Pons (tissue), 1 donor: Measurements from ENCODE around the gene FBXO24.
"Not testable (repeated sequence)": the region's sequence is repeated elsewhere in the genome, so short reads cannot be mapped to it uniquely, and the experiment has no call there.

Source experiments
- DNase-seq: peaks from one replicate; pipeline ENCODE4 v3.0.0-alpha.2; 2016; ENCODE audit warnings: low spot score

Gene FBXO24, protein sequence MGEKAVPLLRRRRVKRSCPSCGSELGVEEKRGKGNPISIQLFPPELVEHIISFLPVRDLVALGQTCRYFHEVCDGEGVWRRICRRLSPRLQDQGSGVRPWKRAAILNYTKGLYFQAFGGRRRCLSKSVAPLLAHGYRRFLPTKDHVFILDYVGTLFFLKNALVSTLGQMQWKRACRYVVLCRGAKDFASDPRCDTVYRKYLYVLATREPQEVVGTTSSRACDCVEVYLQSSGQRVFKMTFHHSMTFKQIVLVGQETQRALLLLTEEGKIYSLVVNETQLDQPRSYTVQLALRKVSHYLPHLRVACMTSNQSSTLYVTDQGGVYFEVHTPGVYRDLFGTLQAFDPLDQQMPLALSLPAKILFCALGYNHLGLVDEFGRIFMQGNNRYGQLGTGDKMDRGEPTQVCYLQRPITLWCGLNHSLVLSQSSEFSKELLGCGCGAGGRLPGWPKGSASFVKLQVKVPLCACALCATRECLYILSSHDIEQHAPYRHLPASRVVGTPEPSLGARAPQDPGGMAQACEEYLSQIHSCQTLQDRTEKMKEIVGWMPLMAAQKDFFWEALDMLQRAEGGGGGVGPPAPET

DNA sequence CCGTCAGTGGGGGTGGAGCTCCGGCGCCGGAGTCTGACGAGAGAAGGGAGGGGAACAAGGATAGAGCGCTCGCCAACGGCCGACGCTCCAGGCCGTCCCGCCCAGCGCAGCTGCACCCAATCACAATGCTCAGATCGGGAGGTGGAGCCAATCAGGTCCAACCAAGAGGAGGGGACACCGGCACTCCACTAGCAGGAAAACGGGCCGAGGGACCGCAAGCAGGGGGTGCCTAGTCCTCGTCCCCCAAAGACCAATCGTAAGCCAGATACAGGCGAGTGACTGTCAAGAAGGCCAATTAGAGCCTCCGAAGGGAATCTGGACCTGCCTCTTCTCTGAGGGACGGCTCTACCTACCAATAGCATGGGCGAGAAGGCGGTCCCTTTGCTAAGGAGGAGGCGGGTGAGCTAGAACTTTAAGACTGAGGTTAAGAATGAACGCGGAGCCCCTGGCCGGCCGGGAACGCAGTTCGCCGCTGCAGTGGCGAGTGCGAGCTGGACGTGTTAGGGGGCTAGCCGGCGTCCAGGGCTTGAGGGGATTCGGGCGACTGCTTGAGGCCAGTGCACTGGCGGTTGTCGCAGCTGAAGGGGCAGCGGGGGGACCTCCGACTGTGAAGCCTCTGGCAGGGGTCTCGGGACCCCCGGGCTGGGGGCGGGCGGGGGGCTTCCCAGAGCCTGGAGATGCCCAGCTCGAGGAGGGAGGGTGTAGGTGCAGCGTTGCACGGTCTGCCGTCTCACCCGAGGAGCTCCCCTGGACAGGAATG, at the start of gene FBXO24:
Gene FBXO24 (plus strand): TSS at position 63 of the 760 bp plus-strand sequence. CDS start 298 bp downstream, at position 361.
- DNase-seq, result peak; percentile 100

DNA sequence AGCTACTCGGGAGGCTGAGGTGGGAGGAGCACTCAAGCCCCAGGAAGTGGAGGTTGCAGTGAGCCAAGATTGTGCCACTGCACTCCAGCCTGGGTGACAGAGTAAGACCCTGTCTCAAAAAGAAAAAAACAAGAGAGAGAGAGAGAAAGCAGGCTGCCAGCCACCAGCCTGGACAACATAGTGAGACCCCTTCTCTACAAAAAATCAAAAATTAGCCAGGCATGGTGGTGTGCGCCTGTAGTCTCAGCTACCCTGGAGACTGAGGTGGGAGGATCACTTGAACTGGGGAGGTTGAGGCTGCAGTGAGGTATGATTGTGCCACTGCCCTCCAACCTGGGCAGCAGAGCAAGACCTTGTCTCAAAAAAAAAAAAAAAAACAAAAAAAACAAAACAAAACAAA, 49.4 kb upstream of the FBXO24 start:
- DNase-seq, result not testable (repeated sequence)

DNA sequence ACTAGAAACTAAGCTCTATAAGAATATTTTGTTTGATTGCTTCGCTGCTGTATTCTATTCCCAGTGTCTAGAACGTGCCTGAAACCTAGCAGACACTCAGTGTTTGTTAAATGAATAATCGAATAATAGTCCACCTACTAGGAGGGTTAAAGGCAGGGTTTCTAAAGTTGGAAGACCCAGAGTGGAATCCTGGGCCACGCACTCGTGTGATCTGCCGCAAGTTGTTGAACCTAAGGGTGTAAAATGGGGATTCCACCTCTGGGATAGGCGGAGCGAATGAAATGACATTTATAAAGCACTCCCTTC, 47.8 kb upstream of the FBXO24 start:
- DNase-seq, result no peak

DNA sequence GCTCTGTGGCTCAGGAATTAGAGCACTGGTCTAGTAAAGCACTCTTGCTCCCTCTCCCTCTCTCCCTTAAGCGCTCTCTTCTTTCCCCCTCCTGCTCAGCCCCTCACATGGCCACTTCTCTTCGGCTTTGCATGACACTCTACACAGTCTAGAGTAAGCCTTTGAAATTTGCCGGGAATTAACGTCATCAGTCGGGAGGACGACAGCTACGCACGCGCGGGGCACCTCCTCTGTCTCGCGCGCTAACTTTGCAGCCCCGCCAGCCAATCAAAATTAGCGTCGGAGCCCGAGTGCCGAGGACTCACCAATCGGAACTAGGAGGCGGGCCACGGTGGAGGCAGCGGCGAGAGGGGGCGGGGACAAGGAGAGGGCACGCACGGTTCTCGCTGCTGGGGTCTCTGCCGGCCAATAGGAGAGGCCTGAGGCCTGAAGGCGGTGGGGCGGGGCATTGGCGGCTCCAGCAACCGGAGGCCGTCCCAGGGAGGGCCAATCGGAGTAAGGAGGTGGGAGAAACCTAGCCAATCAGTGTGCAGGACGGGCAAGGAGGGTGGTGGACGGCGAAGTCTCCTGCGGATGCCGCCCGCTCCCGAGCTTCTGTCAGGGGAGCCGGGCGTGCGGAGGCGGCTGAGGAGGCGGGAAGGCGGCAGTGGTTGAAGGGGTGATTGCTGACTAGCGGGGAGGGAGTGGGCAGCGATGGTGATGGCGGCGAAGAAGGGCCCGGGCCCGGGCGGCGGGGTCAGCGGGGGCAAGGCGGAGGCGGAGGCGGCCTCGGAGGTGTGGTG, 47.3 kb upstream of the FBXO24 start, which contains the start of gene AGFG2:
Gene AGFG2 (plus strand): TSS at position 550 of the 782 bp plus-strand sequence. CDS start 144 bp downstream, at position 694.
- peak; percentile 99 for DNase-seq

DNA sequence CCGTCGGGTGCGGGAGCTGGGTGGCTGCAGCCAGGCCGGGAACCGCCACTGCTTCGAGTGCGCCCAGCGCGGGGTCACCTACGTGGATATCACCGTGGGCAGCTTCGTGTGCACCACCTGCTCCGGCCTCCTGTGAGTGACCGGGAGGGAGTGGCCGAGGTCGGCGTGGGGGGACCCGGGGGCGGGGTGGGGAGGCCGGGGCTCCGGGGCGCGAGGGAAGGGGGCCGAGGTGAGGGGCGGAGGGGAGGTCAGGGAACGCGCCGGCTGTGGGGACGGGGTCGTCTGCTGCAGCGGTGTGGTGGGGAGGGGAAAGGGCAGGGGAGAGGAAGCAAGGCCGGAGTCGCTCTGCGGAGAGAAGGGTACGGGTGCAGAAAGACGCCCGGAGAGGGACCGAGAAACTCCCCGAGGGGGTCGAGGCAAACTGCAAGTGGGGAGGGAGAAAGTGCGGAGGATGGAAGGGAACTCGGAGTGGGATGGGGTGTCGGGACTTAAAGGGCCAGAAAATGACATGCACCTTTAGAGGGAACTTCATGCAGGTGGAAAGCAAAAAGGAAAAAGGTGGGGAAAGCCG, 46.6 kb upstream of the FBXO24 start:
- no peak for DNase-seq

DNA sequence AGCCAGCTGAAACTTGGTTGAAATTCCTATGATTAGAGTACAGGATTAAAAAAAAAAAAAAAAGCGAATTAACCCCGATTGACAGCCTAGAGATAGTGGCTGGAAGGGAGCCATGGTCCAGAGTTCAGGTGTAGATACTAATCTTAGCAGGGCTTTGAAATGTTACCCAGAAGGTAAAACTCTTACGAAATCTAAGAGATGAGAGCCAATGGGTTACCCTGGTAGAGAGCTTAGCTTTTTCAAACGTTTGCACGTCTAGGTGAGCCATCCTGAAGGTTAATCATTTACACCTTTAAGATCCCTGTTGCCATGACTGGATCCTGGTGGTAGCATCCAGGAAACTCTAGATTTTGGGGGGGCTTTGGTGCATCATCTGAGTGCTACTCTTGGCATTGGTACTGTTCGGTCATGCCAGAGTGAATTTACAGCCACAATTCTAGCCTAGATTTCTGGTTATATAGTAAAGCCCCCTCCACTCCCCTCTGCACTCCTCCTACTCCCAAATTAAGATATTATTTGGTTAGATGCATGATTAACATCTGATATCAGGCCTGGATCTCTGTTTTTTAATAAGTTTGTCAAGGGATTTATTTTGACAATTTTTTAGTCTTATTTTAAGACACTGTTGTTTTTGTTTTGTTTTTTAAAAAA, 45.9 kb upstream of the FBXO24 start:
- DNase-seq, result no peak

DNA sequence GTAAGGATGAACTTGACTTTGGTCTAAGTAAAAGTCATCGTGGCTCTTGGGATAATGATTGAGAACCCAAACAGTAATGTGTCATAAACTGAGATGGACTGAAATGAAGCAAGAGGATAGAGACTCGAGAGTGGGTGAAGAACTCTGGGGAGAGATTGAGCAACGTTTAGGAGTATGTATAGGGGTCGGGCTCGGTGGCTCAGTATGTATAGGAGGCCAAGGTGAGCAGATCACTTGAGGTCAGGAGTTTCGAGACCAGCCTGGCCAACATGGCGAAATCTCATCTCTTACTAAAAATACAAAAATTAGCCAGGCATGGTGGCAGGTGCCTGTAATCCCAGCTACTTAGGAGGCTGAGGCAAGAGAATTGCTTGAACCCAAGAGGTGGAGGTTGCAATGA, 44.8 kb upstream of the FBXO24 start:
- not testable (repeated sequence) for DNase-seq

DNA sequence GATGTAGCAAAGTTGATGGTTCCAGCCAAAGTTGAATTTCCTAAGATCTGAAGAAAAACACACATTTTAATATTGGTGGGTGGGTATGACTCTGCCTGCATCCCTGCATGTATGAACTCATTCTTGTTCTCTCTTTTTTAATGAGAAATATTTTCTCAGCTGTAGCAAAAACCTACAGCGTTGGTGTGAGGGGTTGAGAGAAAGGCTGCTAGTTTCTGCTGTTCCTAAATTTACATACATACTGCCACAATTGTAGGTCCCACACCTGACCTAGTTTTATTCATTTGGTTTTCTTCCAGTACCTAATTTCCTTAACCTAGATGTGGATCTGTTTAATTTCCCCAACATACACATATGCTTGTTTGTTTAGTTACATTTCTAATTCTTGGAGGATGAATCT, 42.5 kb upstream of the FBXO24 start:
- no peak for DNase-seq

DNA sequence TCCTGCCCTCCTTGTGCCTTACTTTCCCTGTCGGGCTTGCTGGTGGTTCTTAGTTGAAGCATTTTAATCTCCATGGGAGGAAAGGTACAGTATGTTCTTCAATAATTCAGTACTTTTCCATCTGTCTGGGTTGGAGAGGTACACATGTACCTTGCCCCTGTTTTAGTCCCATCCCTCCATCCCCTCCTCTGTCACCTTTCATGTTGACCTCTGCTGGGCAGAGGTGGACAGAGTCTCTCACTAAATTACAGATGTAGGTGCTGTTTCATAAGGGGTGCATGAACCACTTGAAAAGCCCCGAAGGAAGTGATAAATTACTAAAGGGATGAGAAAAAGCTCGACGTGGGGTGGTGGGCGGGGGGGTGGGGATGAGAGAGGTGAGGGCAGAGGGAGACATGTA, 41.7 kb upstream of the FBXO24 start:
- DNase-seq, result peak; percentile 2

DNA sequence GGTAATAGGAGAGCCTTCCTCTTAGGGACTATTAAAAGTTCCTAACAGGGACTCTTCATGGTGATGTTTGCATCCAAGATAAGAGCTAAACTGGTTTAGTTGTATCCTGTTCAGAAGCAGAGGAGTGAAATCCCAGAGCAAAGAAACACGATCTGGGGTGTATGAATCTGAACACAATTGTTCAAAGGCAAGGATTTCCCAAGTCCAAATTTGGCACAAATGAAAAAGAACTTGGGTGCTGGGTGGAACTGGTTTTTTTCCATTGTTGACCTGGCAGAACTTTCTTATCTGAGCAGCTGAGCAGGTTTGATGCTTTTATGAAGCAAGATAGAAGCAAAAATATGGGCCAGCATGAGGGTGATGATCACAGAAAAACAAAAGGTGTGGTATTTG, 41.2 kb upstream of the FBXO24 start:
- DNase-seq, result peak; percentile 20

DNA sequence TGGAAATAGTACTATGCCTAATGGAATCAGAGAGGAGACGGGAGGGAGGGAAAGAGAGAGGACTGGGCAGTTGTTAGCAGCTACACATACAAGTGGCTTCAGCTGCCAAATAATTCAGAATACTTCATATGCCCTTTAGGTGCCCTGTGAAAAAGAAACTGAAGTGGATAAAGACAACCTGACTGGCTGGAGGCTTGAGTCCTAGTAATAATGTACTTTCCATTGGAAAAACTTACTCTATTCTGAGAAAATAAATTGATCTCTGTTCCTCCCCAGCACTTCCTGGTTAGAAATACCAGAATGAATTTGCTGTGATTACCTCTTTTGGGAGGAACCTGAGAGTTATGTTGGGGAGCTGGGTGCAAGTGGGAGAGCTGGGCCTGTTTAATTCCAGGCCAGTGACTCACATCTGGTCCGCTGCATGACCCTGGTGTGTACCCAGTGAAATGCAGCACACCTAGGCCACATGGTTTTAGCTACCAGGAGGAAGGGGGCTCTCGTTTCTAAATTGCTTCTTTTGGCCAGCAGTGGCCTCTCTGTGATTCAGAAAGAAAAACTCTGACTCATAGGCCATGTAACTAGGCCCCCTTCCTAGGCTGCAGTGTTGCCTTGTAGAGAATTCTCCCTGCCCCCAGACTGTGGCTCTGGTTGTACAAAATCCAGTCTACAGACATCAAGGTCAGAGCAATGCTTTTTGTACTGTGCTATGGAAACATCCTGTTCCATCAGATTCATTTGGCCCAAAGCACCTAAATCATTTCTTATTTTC, 40.6 kb upstream of the FBXO24 start:
- DNase-seq, result peak; percentile 57

DNA sequence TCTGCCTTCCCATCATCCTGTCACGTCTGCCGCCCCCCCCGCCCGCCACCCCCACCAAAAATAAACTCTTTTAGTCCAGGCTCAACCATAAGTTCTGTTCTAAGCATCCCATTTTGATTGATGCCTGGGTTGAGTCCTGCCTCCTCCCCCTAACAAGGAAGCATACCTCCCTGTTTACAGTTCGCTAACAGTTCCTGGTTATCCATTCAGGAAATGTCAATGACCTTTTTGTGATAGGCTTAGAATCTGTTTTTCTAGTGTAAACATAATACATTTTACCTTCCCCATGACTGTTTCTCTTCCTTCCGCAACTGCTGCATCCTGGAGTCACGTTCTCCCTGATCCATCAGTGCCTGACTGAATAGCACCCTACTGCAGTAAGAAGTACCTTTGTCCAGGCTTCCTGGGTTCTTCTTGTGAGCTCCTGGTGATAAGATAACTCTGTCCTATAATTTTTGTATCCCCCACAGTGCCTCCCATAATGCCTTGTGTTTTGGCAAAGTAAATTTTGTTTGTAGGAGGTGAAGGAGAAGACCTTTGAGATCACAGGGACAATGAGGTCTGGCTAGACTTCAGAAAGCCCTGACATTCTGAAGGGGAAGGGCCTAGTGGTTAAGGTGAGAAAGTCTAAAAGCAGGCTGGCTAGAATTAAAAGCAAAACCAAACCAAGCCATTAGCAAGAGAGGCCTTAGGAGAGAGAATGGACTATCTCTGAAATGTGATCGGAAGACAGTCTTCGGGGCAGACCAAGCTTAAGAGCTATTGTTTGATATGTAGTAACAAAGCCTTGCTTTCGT, 39.8 kb upstream of the FBXO24 start:
- peak; percentile 12 for DNase-seq

DNA sequence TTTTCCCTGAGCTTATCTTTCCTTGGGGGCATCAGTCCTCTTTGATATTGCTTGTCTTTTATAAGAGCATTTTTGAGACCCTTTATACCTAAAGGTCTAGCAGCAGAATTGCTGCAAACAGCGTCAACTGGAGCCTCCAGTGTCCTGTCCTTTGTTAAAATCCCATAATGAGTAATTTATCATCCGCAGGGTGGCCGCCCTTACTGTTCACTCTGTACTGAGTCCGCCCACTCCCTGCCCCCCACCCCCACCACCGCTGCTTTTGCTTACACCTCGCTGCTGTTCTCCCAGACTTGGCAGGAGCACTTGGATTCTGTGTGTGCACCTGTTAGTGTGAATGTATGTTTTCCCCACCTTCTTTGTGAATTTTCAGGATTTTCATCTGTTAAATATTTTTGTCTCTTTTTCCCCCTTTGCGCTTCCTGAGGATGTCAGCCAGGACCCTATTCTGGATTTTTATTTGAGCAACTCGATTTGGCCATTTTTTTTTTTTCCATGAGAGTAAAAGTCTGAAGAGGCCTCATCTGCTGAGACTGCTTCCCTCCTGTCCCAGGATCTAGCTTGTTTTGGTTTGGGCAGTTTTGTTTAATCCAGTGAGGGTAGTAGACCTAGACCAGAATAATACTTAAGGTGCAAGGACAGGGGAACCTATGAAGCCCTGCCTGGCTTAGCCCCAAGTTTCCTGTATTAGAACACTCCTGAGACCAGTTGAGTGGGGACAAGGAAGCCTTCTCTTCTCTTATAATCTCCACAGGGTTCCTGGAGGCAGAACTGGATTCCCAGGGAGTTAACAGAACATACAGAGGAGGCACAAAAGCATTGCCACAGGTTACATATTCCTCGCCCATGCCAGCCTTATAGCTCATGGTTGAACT, 39.0 kb upstream of the FBXO24 start:
- no peak for DNase-seq

DNA sequence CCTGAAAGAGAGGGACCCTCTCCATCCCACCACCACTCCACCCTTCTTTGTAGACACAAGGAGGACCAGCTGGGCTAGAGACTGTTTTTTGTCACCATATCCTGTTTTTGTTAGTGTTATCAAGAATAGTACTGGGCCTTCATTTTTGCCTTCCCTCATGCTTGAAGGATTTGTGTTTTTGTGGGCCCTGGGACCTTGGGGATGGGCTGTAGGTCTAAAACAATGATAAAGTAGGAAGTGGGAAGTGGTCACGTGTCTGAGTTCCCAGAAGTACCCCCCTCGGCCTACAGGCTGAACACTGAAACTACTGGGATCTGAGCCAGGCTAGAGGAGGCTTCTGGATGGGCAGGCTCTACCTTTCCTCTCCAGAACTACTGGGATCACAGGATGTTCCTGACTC, 38.3 kb upstream of the FBXO24 start:
- DNase-seq, result no peak

DNA sequence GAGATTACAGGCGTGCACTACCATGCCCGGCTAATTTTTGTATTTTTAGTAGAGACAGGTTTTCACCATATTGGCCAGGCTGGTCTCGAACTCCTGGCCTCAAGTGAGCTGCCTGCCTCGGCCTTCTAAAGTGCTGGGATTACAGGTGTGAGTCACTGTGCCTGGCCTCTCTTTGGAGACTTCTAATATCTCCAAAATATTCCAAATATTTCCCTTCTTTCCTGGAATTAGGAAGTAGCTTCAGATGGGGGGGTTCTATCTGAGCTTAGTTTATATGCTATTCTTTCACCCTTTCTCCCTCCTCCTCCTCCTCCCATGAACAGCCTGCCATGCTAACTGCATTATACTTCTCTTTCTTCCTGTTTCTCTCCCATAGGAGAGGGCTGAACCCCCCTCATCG, 37.7 kb upstream of the FBXO24 start:
- not testable (repeated sequence) for DNase-seq

DNA sequence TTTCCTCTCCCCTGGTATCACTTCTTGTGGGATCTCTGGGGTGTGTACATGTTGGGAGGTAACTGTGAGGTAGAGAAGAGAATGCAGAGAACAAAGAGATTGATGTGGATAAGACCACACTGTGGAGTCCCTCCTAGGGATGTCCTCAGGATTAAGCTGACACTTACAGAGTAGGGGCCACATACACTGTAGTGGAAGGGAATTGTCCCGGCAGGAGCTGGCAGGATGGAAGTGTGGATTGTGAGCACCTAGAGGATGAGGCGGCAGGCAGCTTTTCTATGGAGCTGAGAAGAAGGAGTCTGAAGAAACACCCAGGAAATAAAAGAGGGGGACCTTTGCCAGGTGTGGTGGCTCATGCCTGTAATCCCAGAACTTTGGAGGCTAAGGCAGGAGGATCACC, 33.6 kb upstream of the FBXO24 start:
- DNase-seq, result no peak

DNA sequence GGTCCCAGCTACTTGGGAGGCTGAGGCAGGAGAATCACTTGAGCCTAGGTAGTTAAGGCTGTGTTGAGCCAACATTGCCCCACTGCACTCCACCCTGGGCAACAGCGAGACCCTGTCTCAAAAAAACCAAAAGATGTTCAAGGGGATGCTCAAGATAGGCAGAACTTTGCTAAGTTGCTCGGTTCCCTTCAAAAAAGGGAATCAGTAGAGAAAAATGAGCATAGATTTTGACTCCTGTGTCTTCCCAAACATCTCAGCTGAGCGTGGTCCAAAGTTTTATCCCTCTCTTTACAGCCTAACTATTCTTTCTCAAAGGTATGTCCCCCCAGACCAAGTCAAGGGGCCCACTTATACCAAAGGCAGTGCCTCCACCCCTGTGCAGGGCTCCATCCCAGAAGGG, 33.1 kb upstream of the FBXO24 start:
- DNase-seq, result no peak

DNA sequence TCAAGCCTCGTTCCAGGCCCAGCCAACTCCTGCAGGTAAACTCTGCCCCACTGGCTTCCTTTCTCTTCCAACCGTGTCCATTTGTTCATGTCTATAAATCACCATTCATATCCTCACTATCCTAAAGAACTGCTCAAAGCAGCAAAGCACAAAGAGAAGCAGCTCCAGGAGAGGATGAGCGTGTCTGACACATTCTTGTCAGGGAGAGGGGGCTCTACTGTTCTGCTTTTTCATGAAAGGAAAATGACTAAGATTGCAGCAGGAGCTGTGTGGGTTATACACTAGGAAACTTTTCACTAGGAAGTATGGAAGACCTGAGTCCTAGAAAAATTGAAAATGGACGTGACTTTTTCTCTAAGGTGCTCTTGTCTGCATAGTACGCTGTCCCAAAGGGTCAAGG, 30.4 kb upstream of the FBXO24 start:
- DNase-seq, result no peak

DNA sequence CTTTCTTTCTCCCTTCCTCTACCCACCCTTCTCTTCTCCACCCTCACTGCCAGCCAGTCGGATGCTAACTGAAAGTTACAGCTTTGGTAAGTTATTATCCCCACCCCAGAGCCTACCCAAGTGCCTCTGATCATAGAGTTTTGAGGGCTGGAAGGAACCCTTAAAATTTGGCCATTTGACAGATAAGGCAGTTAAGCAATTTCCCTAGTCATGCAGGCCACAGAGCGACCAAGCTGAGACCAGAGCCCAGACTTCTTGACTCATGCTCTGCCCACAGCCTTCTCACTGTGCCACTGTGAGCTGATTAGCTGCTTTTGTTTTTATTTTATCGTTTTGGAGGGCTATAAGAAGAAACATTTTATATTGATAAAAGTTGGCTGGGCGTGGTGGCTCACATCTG, 29.6 kb upstream of the FBXO24 start:
- DNase-seq, result no peak
